Measurements from ENCODE around the gene ZNF385D. TPM values are rescaled to one million over a fixed set of nuclear protein-coding genes. Genes with fewer than 3 reads are reported as not detected.

ZNF385D gene
- total RNA-seq (ENCODE audit: unreplicated experiment) = 42.9 TPM
- long read RNA-seq, full-length matches to known transcripts = 5 of 9 reads
- long read RNA-seq, partial matches to known transcripts = 2 of 9 reads
- long read RNA-seq, other reads (novel, unspliced or antisense) = 2 of 9 reads

- TF ChIP-seq CTCF (IDR thresholded peaks at IDR 0.05; ENCODE audit: partially characterized antibody, unreplicated experiment) = no peak
- Mint-ChIP-seq H3K36me3 (ENCODE audit: unreplicated experiment) (no peaks in the 10 kb centered on the region), H3K9me3 (ENCODE audit: unreplicated experiment) (peaks cover 13% of the 10 kb centered on the region), H3K4me1 (ENCODE audit: low read depth, unreplicated experiment) (peaks cover 55% of the 10 kb centered on the region), H3K27ac (ENCODE audit: unreplicated experiment) (peak within 1 kb of the TSS; percentile 77), H3K27me3 (ENCODE audit: unreplicated experiment) (no peaks in the 10 kb centered on the region), H3K4me3 (ENCODE audit: unreplicated experiment) (peak within 1 kb of the TSS; percentile 97)
- DNase-seq = peak; percentile 82
Measured at GRCh38 chr3:21750831-21751391, at the start of gene ZNF385D. ZNF385D (minus strand) TSS chr3:21751210; CDS start chr3:21750916, 294 bp downstream.

- Mint-ChIP-seq H3K36me3 (ENCODE audit: unreplicated experiment) (peaks cover 19% of the 10 kb centered on the region), H3K27ac (ENCODE audit: unreplicated experiment) (no peak overlapping the region), H3K4me1 (ENCODE audit: low read depth, unreplicated experiment) (peaks cover 33% of the 10 kb centered on the region), H3K27me3 (ENCODE audit: unreplicated experiment) (no peaks in the 10 kb centered on the region), H3K4me3 (ENCODE audit: unreplicated experiment) (no peak overlapping the region), H3K9me3 (ENCODE audit: unreplicated experiment) (peaks cover 9% of the 10 kb centered on the region)
- no peak for TF ChIP-seq CTCF (IDR thresholded peaks at IDR 0.05; ENCODE audit: partially characterized antibody, unreplicated experiment)
- no peak for DNase-seq
Measured at GRCh38 chr3:21798356-21799088, 47.5 kb upstream of the ZNF385D start.

- TF ChIP-seq CTCF (IDR thresholded peaks at IDR 0.05; ENCODE audit: partially characterized antibody, unreplicated experiment) = no peak
- peaks cover 34% of the 10 kb centered on the region for H3K4me1 Mint-ChIP-seq (ENCODE audit: low read depth, unreplicated experiment)
- DNase-seq = no peak
- H3K9me3 Mint-ChIP-seq (ENCODE audit: unreplicated experiment) = peaks cover 8% of the 10 kb centered on the region
- peaks cover 19% of the 10 kb centered on the region for H3K36me3 Mint-ChIP-seq (ENCODE audit: unreplicated experiment)
- no peak overlapping the region for H3K4me3 Mint-ChIP-seq (ENCODE audit: unreplicated experiment)
- no peaks in the 10 kb centered on the region for H3K27me3 Mint-ChIP-seq (ENCODE audit: unreplicated experiment)
- H3K27ac Mint-ChIP-seq (ENCODE audit: unreplicated experiment) = peak overlapping the region; percentile 56
Measured at GRCh38 chr3:21795921-21796320, 44.9 kb upstream of the ZNF385D start.

- Mint-ChIP-seq H3K4me1 (ENCODE audit: low read depth, unreplicated experiment) (peaks cover 37% of the 10 kb centered on the region), H3K27ac (ENCODE audit: unreplicated experiment) (peak overlapping the region; percentile 90), H3K27me3 (ENCODE audit: unreplicated experiment) (no peaks in the 10 kb centered on the region), H3K4me3 (ENCODE audit: unreplicated experiment) (peak overlapping the region; percentile 5), H3K9me3 (ENCODE audit: unreplicated experiment) (peaks cover 10% of the 10 kb centered on the region), H3K36me3 (ENCODE audit: unreplicated experiment) (peaks cover 19% of the 10 kb centered on the region)
- DNase-seq = peak; percentile 74
- TF ChIP-seq CTCF (IDR thresholded peaks at IDR 0.05; ENCODE audit: partially characterized antibody, unreplicated experiment) = no peak
Measured at GRCh38 chr3:21795152-21795837, 44.3 kb upstream of the ZNF385D start.

Measured in glutamatergic neuron (in vitro differentiated cells).